PFSK-1 (cell line): Measurements from ENCODE around the gene CALCOCO1.

ENCODE experiments used
- FOXP2 ChIP-seq: optimal IDR thresholded peaks from 2 replicates; pipeline ENCODE3; 2011; ENCODE audit warnings: borderline replicate concordance, control low read depth, inconsistent platforms; ENCODE audit not compliant: insufficient read depth; ENCODE audit errors: extremely low read length, extremely low read depth
- POLR2AphosphoS5 ChIP-seq: IDR thresholded peaks from 2 replicates; pipeline ENCODE4 v1.6.1; 2012; ENCODE audit warnings: low read depth, mild to moderate bottlenecking, control low read depth, low read length, moderate library complexity
- SIN3A ChIP-seq: IDR thresholded peaks from 2 replicates; pipeline ENCODE4 v1.6.1; 2012; ENCODE audit warnings: mild to moderate bottlenecking, low read length, moderate library complexity, borderline replicate concordance; ENCODE audit not compliant: insufficient read depth
- TAF1 ChIP-seq: IDR thresholded peaks from 2 replicates; pipeline ENCODE4 v1.6.1; 2012; ENCODE audit warnings: low read length, control low read depth, borderline replicate concordance; ENCODE audit not compliant: insufficient read depth
- TF ChIP-seq, protein P1 (sequence below), 2 experiments: IDR thresholded peaks; 2 replicates each; pipeline versions ENCODE4 v1.6.1 to v1.8.0; 2011 to 2012; ENCODE audit warnings: low read depth in 2 of 2, low read length in 2 of 2, control low read depth in 1 of 2, inconsistent platforms in 1 of 2, mild to moderate bottlenecking in 1 of 2, moderate library complexity in 1 of 2; ENCODE audit not compliant: insufficient read depth in 1 of 2

GRCh38 chr12:53749986-53750811, 22.9 kb upstream of the CALCOCO1 start:
- TF ChIP-seq SIN3A (no peak), POLR2AphosphoS5 (no peak), TAF1 (no peak), FOXP2 (no peak)
- TF ChIP-seq, protein P1, sequence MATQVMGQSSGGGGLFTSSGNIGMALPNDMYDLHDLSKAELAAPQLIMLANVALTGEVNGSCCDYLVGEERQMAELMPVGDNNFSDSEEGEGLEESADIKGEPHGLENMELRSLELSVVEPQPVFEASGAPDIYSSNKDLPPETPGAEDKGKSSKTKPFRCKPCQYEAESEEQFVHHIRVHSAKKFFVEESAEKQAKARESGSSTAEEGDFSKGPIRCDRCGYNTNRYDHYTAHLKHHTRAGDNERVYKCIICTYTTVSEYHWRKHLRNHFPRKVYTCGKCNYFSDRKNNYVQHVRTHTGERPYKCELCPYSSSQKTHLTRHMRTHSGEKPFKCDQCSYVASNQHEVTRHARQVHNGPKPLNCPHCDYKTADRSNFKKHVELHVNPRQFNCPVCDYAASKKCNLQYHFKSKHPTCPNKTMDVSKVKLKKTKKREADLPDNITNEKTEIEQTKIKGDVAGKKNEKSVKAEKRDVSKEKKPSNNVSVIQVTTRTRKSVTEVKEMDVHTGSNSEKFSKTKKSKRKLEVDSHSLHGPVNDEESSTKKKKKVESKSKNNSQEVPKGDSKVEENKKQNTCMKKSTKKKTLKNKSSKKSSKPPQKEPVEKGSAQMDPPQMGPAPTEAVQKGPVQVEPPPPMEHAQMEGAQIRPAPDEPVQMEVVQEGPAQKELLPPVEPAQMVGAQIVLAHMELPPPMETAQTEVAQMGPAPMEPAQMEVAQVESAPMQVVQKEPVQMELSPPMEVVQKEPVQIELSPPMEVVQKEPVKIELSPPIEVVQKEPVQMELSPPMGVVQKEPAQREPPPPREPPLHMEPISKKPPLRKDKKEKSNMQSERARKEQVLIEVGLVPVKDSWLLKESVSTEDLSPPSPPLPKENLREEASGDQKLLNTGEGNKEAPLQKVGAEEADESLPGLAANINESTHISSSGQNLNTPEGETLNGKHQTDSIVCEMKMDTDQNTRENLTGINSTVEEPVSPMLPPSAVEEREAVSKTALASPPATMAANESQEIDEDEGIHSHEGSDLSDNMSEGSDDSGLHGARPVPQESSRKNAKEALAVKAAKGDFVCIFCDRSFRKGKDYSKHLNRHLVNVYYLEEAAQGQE (IDR thresholded peaks at IDR 0.05; ENCODE audit: insufficient read depth in 1 of 2, low read depth in 2 of 2, low read length in 2 of 2), result no peak
